IMR-90 (cell line): ENCODE results near the gene NOS1AP. TPM values are rescaled to one million over a fixed set of nuclear protein-coding genes. Genes with fewer than 3 reads are reported as not detected.
A peak's percentile ranks its signal among the peaks of the same experiment; 100 is the strongest.

Source experiments
- ATAC-seq: fragments of 200-7000 bp; cut with Tn5 transposase; 2 replicates; pipeline ENCODE4 v1.9.1; 2020; ENCODE audit warnings: low read depth, mild to moderate bottlenecking, moderate library complexity
- BruUV-seq: library from RNA; stranded (reverse); fragments of 400-500 nt; replicated peaks from 2 replicates; lab custom pipeline; 2021; lab: Mats Ljungman, UMichigan
- CTCF ChIA-PET: fragments of 300-600 bp; formaldehyde crosslinking; extraction: SDS; loops from one replicate; lab custom pipeline; 2021; ENCODE audit warnings: antibody characterized with exemption; lab: Yijun Ruan, JAX
- POLR2A ChIA-PET: fragments of 300-600 bp; sonication (Branson Sonifier 250); formaldehyde crosslinking; loops from one replicate; lab custom pipeline; 2022; ENCODE audit warnings: antibody characterized with exemption; ENCODE audit not compliant: unreplicated experiment; lab: Charles Lee
- DNase-seq: peaks from one replicate; pipeline ENCODE4 v3.0.0; 2013
- H2AFZ ChIP-seq: replicated peaks from 2 replicates; pipeline ENCODE3; 2013; ENCODE audit warnings: low read length, mild to moderate bottlenecking; ENCODE audit not compliant: poor library complexity
- H2AK5ac ChIP-seq: 2 replicates; pipeline ENCODE4 v1.6.1; 2013; ENCODE audit warnings: low read depth, low read length, inconsistent platforms
- H2AK9ac ChIP-seq: replicated peaks from 2 replicates; pipeline ENCODE3; 2013; ENCODE audit warnings: mild to moderate bottlenecking, low read depth, low read length, moderate library complexity; ENCODE audit not compliant: poor library complexity
- H2BK120ac ChIP-seq: 2 replicates; pipeline ENCODE4 v1.6.1; 2013; ENCODE audit warnings: low read depth, low read length, inconsistent platforms
- H2BK15ac ChIP-seq: 3 replicates; pipeline ENCODE4 v1.6.1; 2013; ENCODE audit warnings: low read depth, low read length, inconsistent platforms
- H2BK20ac ChIP-seq: 2 replicates; pipeline ENCODE4 v1.6.1; 2013; ENCODE audit warnings: low read depth, mild to moderate bottlenecking, inconsistent platforms, low read length, moderate library complexity
- H2BK5ac ChIP-seq: 2 replicates; pipeline ENCODE4 v1.6.1; 2013; ENCODE audit warnings: mild to moderate bottlenecking, low read depth, low read length, inconsistent platforms; ENCODE audit not compliant: poor library complexity, severe bottlenecking
- H3K14ac ChIP-seq: replicated peaks from 2 replicates; pipeline ENCODE4 v1.6.1; 2013; ENCODE audit warnings: low read depth, low read length, inconsistent platforms
- H3K18ac ChIP-seq: 2 replicates; pipeline ENCODE4 v1.6.1; 2013; ENCODE audit warnings: low read depth, low read length, control low read depth
- H3K23ac ChIP-seq: 2 replicates; pipeline ENCODE4 v1.6.1; 2013; ENCODE audit warnings: low read depth, low read length, inconsistent platforms
- H3K27ac ChIP-seq: 2 replicates; pipeline ENCODE4 v1.5.1; 2013; ENCODE audit warnings: mild to moderate bottlenecking, control low read depth, low read length; ENCODE audit not compliant: insufficient read depth
- H3K27me3 ChIP-seq: 2 replicates; pipeline ENCODE4 v1.6.1; 2013; ENCODE audit warnings: low read length; ENCODE audit not compliant: control insufficient read depth, insufficient read depth
- H3K36me3 ChIP-seq: 2 replicates; pipeline ENCODE4 v1.6.1; 2013; ENCODE audit warnings: low read length, mixed read lengths; ENCODE audit not compliant: control insufficient read depth, insufficient read depth
- H3K4ac ChIP-seq: 2 replicates; pipeline ENCODE4 v1.6.1; 2013; ENCODE audit warnings: low read depth, low read length, inconsistent platforms
- H3K4me1 ChIP-seq: 2 replicates; pipeline ENCODE4 v1.6.1; 2013; ENCODE audit warnings: low read length, mixed read lengths; ENCODE audit not compliant: control insufficient read depth, insufficient read depth
- H3K4me2 ChIP-seq: 2 replicates; pipeline ENCODE4 v1.6.1; 2013; ENCODE audit warnings: low read depth, mild to moderate bottlenecking, control low read depth, low read length, moderate library complexity
- H3K4me3 ChIP-seq: 2 replicates; pipeline ENCODE4 v1.5.1; 2013; ENCODE audit warnings: low read depth, mild to moderate bottlenecking, control low read depth, low read length, moderate library complexity; ENCODE audit not compliant: insufficient read depth
- H3K56ac ChIP-seq: 2 replicates; pipeline ENCODE4 v1.6.1; 2013; ENCODE audit warnings: low read length, inconsistent platforms; ENCODE audit not compliant: insufficient read depth; ENCODE audit errors: extremely low read depth
- H3K79me1 ChIP-seq, 2 experiments: 2 replicates each; pipeline ENCODE4 v1.6.1; 2013; ENCODE audit warnings: low read length in 2 of 2, inconsistent platforms in 1 of 2, low read depth in 1 of 2
- H3K9ac ChIP-seq: 2 replicates; pipeline ENCODE4 v1.6.1; 2013; ENCODE audit warnings: low read depth, low read length, control low read depth
- H3K9me1 ChIP-seq: 2 replicates; pipeline ENCODE4 v1.6.1; 2013; ENCODE audit warnings: low read length, inconsistent platforms; ENCODE audit not compliant: insufficient read depth
- H3K9me3 ChIP-seq: 2 replicates; pipeline ENCODE4 v1.6.1; 2013; ENCODE audit warnings: low read length; ENCODE audit not compliant: control insufficient read depth, insufficient read depth
- H4K20me1 ChIP-seq: 2 replicates; pipeline ENCODE4 v1.6.1; 2013; ENCODE audit warnings: low read length, inconsistent platforms; ENCODE audit not compliant: insufficient read depth
- H4K5ac ChIP-seq: 2 replicates; pipeline ENCODE4 v1.6.1; 2013; ENCODE audit warnings: mild to moderate bottlenecking, low read depth, low read length, control low read depth
- H4K8ac ChIP-seq, 2 experiments: 2 replicates each; pipeline ENCODE4 v1.6.1; 2013; ENCODE audit warnings: low read depth in 2 of 2, low read length in 2 of 2, control low read depth in 1 of 2, inconsistent platforms in 1 of 2
- H4K91ac ChIP-seq: 2 replicates; pipeline ENCODE4 v1.6.1; 2013; ENCODE audit warnings: low read depth, low read length, inconsistent platforms; ENCODE audit not compliant: insufficient read depth
- BHLHE40 ChIP-seq: fragments of 150-350 bp; IDR thresholded peaks from 2 replicates; pipeline ENCODE4 v1.6.1; 2016; ENCODE audit warnings: mild to moderate bottlenecking, low read depth, low read length
- CEBPB ChIP-seq: IDR thresholded peaks from 2 replicates; pipeline ENCODE4 v1.6.1; 2012; ENCODE audit warnings: low read depth, low read length, improper control_type of control experiment
- CHD1 ChIP-seq: IDR thresholded peaks from 2 replicates; pipeline ENCODE4 v1.6.1; 2012; ENCODE audit warnings: low read depth, low read length, improper control_type of control experiment
- CTCF ChIP-seq: conservative IDR thresholded peaks from 2 replicates; pipeline ENCODE4 v1.5.1; 2012; ENCODE audit warnings: mild to moderate bottlenecking, low read depth, low read length, improper control_type of control experiment
- ELK1 ChIP-seq: fragments of 150-350 bp; IDR thresholded peaks from 2 replicates; pipeline ENCODE4 v1.6.1; 2016; ENCODE audit warnings: low read depth, mild to moderate bottlenecking, low read length, moderate library complexity, borderline replicate concordance
- FOS ChIP-seq: fragments of 150-350 bp; IDR thresholded peaks from 2 replicates; pipeline ENCODE4 v1.6.1; 2016; ENCODE audit warnings: low read depth, low read length
- MAFK ChIP-seq: IDR thresholded peaks from 2 replicates; pipeline ENCODE4 v1.6.1; 2012; ENCODE audit warnings: low read depth, low read length, improper control_type of control experiment
- MAZ ChIP-seq: IDR thresholded peaks from 2 replicates; pipeline ENCODE4 v1.6.1; 2012; ENCODE audit warnings: low read depth, mild to moderate bottlenecking, low read length, improper control_type of control experiment, moderate library complexity, borderline replicate concordance
- NFE2L2 ChIP-seq: fragments of 150-350 bp; IDR thresholded peaks from 2 replicates; pipeline ENCODE4 v1.6.1; 2016; ENCODE audit warnings: low read depth, mild to moderate bottlenecking, low read length
- POLR2A ChIP-seq: IDR thresholded peaks from 2 replicates; pipeline ENCODE4 v1.6.1; 2012; ENCODE audit warnings: mild to moderate bottlenecking, low read depth, low read length
- RAD21 ChIP-seq: IDR thresholded peaks from 2 replicates; pipeline ENCODE4 v1.6.1; 2012; ENCODE audit warnings: low read length, improper control_type of control experiment
- RFX5 ChIP-seq: IDR thresholded peaks from 2 replicates; pipeline ENCODE4 v1.8.0; 2012; ENCODE audit warnings: low read depth, mild to moderate bottlenecking, low read length, moderate library complexity
- USF2 ChIP-seq: fragments of 150-350 bp; IDR thresholded peaks from 2 replicates; pipeline ENCODE4 v1.6.1; 2017; ENCODE audit warnings: mild to moderate bottlenecking, antibody characterized with exemption, low read length, low read depth
- WGBS, 2 experiments: methylation state at CpG; one replicate each; pipeline versions ENCODE4 v1.1.5 to v1.1.7; 2013; ENCODE audit warnings: missing lambda C conversion rate in 2 of 2; ENCODE audit not compliant: insufficient read length in 1 of 2; ENCODE audit errors: extremely low coverage in 2 of 2; 5-methylcytosine and 5-hydroxymethylcytosine counted together
- dilution Hi-C: fragments of 300-500 bp; cut with HindIII; formaldehyde crosslinking; loops from one replicate; pipeline ENCODE4 v1.14.3; 2018; ENCODE audit warnings: low sequenced_read_pairs; ENCODE audit not compliant: unreplicated experiment
- in situ Hi-C: fragments of 300-500 bp; cut with MboI; formaldehyde crosslinking; loops from 3 replicates; pipeline ENCODE4 v1.14.3; 2019; ENCODE audit warnings: low sequenced_read_pairs, inconsistent platforms, mixed read lengths
- intact Hi-C: fragments of 100-400 bp; cut with micrococcal nuclease; formaldehyde crosslinking; loops from 2 replicates; pipeline ENCODE4 v1.10.0; 2022
- polyA plus RNA-seq, 3 experiments: library from polyadenylated mRNA; depleted of rRNA; stranded (reverse); fragments of >200 nt; gene quantifications; 2 replicates each; pipeline ENCODE4 v1.2.3, GENCODE V29; 2012; ENCODE audit warnings: low replicate concordance in 1 of 3
- total RNA-seq: library from RNA; depleted of rRNA; stranded (reverse); fragments of >200 nt; gene quantifications from 2 replicates; pipeline ENCODE4 v1.2.3, GENCODE V29; 2012

Gene NOS1AP
- total and polyA plus RNA-seq, 2 of the 4 experiments (the other 2 are of a cell fraction): 0.18 to 0.19 TPM

GRCh38 chr1:162130308-162130707 lies 60.8 kb downstream of the NOS1AP start:
- no peak for ATAC-seq
- Histone ChIP-seq H3K18ac (no peak overlapping the region), H3K4ac (no peak overlapping the region), H2BK20ac (no peak overlapping the region), H3K36me3 (no peaks in the 10 kb centered on the region), H3K4me3 (no peak overlapping the region), H3K4me1 (no peaks in the 10 kb centered on the region), H3K27ac (no peak overlapping the region), H4K91ac (no peak overlapping the region), H3K9ac (no peak overlapping the region), H3K27me3 (peaks cover 2% of the 10 kb centered on the region; the same call in 1 of the 2 replicates), H3K9me1 (no peaks in the 10 kb centered on the region), H2BK5ac (no peak overlapping the region), H4K20me1 (no peaks in the 10 kb centered on the region), H3K14ac (no peak overlapping the region), H2AK5ac (no peak overlapping the region), H2AK9ac (peak overlapping the region; percentile 19), H3K79me1 (no peaks in the 10 kb centered on the region), H4K5ac (no peak overlapping the region), H2BK120ac (no peak overlapping the region), H2BK15ac (no peak overlapping the region), H3K4me2 (no peak overlapping the region), H2AFZ (no peak overlapping the region), H3K23ac (no peak overlapping the region), H3K9me3 (no peaks in the 10 kb centered on the region), H3K56ac (no peak overlapping the region), H4K8ac (no peak overlapping the region)
- no TSS peak for BruUV-seq
- no CpG with 5 or more reads among the region's 2 CpGs for WGBS, 2 experiments
- DNase-seq: no peak
- dilution Hi-C loops: no loop called here
- intact Hi-C loops: no loop called here
- in situ Hi-C loops: no loop called here
- ChIA-PET CTCF (no interaction called here), POLR2A (no interaction called here)
- TF ChIP-seq ELK1 (no peak), RFX5 (no peak), MAFK (no peak), CEBPB (no peak), MAZ (no peak), CTCF (no peak), USF2 (no peak), BHLHE40 (no peak), FOS (no peak), RAD21 (no peak), NFE2L2 (no peak), CHD1 (no peak), POLR2A (no peak)
